ENCODE data around the gene ANO2.

DNA sequence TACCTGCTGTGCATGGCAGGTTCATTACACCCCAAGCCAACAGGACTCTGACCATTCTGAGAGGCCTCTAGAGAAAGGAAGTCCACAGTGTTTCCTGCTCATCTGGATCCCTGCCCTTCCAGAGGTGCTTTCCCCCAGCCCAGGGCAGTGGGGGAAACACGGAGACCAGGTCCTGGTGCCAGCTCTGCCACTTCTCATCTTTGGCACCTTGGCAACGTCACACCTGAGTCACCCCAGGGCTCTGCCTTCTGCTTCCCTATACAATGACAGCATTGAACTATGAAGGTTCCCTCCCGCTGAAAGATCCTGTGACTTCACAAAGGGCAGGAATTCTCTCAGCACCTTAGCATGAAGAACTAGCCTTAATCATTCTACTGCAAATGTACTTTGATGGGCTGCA, 74.9 kb downstream of the ANO2 start:
- TF ChIP-seq, protein P1, sequence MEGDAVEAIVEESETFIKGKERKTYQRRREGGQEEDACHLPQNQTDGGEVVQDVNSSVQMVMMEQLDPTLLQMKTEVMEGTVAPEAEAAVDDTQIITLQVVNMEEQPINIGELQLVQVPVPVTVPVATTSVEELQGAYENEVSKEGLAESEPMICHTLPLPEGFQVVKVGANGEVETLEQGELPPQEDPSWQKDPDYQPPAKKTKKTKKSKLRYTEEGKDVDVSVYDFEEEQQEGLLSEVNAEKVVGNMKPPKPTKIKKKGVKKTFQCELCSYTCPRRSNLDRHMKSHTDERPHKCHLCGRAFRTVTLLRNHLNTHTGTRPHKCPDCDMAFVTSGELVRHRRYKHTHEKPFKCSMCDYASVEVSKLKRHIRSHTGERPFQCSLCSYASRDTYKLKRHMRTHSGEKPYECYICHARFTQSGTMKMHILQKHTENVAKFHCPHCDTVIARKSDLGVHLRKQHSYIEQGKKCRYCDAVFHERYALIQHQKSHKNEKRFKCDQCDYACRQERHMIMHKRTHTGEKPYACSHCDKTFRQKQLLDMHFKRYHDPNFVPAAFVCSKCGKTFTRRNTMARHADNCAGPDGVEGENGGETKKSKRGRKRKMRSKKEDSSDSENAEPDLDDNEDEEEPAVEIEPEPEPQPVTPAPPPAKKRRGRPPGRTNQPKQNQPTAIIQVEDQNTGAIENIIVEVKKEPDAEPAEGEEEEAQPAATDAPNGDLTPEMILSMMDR (IDR thresholded peaks at IDR 0.05) = no peak
- TF ChIP-seq POLR2A (IDR thresholded peaks at IDR 0.05) = no peak

Measured in uterus (tissue), 2 donors.